Choroid plexus epithelial cell (primary cell): ENCODE results near the gene TAS2R41.

Experiments
- DNase-seq: peaks from one replicate; pipeline ENCODE4 v3.0.0-alpha.2; 2010; ENCODE audit warnings: low read depth
- H3K4me3 ChIP-seq: 2 replicates; pipeline ENCODE4 v1.5.1; 2011; ENCODE audit warnings: low read depth, mild to moderate bottlenecking, control low read depth, low read length, moderate library complexity
- TF ChIP-seq, protein P1 (sequence below): conservative IDR thresholded peaks from 2 replicates; pipeline ENCODE4 v1.5.1; 2011; ENCODE audit warnings: low read depth, mild to moderate bottlenecking, control low read depth, inconsistent platforms, low read length, moderate library complexity

Gene TAS2R41, protein sequence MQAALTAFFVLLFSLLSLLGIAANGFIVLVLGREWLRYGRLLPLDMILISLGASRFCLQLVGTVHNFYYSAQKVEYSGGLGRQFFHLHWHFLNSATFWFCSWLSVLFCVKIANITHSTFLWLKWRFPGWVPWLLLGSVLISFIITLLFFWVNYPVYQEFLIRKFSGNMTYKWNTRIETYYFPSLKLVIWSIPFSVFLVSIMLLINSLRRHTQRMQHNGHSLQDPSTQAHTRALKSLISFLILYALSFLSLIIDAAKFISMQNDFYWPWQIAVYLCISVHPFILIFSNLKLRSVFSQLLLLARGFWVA

GRCh38 chr7:143477501-143478150 is at the start of gene TAS2R41:
TSS of gene TAS2R41 (plus strand) at chr7:143477873. CDS start at chr7:143477873, 0 bp downstream.
- no peak within 1 kb of the TSS for H3K4me3 ChIP-seq
- TF ChIP-seq, protein P1, sequence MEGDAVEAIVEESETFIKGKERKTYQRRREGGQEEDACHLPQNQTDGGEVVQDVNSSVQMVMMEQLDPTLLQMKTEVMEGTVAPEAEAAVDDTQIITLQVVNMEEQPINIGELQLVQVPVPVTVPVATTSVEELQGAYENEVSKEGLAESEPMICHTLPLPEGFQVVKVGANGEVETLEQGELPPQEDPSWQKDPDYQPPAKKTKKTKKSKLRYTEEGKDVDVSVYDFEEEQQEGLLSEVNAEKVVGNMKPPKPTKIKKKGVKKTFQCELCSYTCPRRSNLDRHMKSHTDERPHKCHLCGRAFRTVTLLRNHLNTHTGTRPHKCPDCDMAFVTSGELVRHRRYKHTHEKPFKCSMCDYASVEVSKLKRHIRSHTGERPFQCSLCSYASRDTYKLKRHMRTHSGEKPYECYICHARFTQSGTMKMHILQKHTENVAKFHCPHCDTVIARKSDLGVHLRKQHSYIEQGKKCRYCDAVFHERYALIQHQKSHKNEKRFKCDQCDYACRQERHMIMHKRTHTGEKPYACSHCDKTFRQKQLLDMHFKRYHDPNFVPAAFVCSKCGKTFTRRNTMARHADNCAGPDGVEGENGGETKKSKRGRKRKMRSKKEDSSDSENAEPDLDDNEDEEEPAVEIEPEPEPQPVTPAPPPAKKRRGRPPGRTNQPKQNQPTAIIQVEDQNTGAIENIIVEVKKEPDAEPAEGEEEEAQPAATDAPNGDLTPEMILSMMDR, result no peak
- DNase-seq, result no peak

- TF ChIP-seq, protein P1, result no peak
- H3K4me3 ChIP-seq, result no peak overlapping the region
- DNase-seq, result peak; percentile 24
Observed at GRCh38 chr7:143429770-143430698, 47.6 kb upstream of the TAS2R41 start.

- H3K4me3 ChIP-seq, result no peak overlapping the region
- no peak for DNase-seq
Observed at GRCh38 chr7:143431109-143431508, 46.6 kb upstream of the TAS2R41 start.

GRCh38 chr7:143433759-143434158 is 43.9 kb upstream of the TAS2R41 start:
- TF ChIP-seq, protein P1, result no peak
- DNase-seq, result no peak
- no peak overlapping the region for H3K4me3 ChIP-seq

More at GRCh38 chr7:143431109-143431508, 46.6 kb upstream of the TAS2R41 start:
- TF ChIP-seq, protein P1, result no peak

DNA sequence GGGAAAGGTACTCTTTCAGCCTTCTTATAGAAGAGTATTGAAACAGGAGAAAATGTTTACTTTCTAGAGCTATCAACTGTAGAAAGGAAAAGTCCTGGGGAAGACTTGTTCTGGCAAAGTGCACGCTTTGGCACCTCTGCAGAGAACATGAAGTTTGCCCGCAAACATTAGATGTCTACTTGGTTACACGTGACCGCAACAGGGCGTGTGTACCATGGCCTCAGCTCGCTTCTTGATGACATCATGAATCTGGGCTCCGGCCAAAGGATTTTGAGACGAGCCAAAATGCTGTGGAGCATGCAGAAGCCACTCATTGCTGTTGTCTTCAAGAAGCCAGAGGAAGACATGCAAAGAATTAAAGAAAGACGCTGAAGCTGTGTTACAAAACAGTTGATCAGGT is 43.0 kb upstream of the TAS2R41 start:
- TF ChIP-seq, protein P1, result no peak
- DNase-seq, result no peak
- no peak overlapping the region for H3K4me3 ChIP-seq

DNA sequence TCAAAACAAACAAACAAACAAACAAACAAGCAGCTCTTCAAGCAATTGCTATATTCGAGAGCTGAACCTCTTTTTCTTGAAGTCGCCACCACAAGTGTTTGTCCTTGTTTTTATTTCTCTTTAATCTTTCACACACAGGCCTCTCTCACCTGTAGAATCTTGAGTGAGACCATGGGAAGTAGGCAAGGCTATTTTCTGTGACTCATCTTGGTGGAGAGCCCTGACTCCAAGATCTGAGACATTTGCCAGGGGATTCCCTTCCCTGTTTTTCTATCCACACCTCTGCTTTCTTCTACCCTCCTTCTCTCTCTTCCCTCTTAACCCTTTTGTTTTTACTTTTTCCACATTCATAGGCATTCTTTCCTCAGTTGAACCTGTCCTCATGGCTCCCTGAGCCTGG is 42.4 kb upstream of the TAS2R41 start:
- TF ChIP-seq, protein P1, result no peak
- no peak for DNase-seq
- no peak overlapping the region for H3K4me3 ChIP-seq
